RPMI8226 (cell line): ENCODE measurements around the gene SOX13.
"Not testable (repeated sequence)": the region's sequence is repeated elsewhere in the genome, so short reads cannot be mapped to it uniquely, and the experiment has no call there.

Source experiments
- DNase-seq: peaks from one replicate; pipeline ENCODE4 v3.0.0-alpha.2; 2015

The SOX13 gene

DNA sequence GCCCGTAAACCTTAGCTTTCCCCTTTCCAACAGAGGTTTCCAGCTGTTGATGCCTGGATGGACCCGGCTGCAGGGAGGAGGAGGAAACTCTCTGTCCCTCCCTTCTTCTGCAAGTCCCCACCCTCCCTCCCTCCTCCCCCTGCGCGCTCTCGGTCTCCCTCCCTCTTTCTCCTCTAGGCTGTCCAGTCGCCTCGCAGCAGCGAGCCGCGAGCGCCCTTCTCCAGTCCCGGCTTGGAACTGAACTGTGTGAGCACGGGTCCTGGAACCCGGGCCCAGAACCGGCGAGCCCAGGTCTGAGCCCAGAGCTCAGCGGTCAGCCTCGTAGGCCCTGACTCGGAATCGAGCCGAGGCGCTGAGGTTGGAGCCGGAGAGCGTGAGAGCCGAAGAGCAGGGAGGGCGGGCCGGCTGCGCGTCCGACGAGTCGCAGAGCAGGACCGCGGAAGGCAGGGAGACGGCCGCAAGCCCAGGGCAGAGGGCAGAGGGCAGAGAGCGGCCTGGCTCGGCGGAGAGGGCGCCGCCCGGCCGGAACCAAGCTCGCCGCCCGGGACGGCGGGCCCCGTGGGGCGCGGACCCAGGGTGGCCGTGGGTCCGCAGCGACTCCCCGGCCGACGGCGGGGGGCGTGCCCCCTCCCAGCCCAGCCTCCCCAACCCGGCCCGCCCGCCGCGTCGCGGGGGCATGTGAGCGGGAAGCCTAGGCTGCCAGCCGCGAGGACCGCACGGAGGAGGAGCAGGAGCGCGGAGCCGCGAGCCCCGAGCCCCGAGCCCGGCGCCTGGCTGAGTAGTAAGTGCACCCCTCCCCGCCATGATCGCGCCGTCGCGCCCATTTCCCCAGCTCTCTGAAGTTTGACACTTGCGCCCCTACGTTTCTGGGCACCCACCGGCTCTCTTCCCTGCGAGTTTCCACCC is at the start of gene SOX13:
TSS of gene SOX13 (plus strand) at position 185 of the 906 bp plus-strand sequence. CDS start 39,801 bp downstream, outside the sequence.
- peak; percentile 81 for DNase-seq

DNA sequence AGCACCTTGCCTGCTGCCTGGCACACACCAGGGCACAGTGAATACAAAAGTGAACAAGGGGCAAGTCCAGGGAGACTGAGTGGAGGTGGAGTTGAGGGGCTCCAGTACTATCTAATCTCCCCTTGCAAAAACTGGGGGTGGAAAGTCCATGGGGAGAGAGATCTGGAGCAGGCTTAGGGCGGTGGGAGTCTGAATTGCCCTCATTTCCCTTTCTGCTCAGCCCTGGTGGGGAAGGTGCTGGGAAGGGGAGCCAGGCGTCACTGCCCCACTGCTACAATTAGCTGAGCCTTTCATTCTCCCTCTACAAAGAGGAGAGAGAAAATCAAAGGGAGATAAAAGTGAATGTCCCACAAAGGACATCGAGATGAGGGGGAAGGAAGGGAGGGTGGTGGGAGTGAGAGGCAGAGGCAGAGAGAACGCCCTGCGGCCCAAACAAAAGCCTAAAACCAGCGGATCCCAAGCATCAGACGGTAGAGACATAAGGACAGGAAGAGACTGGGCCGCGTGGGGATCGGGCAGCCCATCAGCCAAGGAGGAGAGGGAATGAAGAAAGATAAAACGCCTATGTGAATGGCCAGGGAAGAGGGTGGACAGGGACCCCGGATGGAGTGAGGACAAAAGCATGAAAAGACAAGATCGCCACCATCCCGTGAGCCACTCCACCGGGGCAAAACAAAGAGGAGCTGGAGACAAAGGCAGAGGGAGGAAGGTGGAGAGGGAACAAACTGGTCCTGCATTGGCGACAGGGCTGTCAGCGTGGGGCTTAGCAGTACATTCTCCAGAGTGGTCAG is 46.8 kb upstream of the SOX13 start:
- no peak for DNase-seq

- DNase-seq, result no peak
Observed at GRCh38 chr1:204027446-204027845, 45.5 kb upstream of the SOX13 start.

DNA sequence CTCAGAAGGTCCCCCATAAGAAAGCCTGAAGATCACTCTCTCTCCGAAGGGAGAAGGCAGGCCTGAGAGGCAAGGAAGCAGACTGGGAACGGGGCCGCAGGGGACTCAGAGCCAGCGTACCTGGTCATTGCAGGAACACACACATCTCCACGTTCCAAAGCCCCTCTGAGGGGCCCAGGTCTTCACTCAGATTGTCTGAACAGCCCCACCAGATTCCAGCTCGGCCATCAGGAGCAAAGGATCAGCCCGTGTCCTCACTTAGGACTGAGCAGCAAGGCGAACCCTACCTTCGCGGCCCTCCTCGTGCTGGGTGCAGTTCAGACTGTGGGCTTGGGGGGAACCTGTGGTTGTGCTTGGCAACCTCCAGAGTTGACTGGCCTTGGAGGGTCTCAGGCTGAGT is 43.9 kb upstream of the SOX13 start:
- DNase-seq, result no peak

DNA sequence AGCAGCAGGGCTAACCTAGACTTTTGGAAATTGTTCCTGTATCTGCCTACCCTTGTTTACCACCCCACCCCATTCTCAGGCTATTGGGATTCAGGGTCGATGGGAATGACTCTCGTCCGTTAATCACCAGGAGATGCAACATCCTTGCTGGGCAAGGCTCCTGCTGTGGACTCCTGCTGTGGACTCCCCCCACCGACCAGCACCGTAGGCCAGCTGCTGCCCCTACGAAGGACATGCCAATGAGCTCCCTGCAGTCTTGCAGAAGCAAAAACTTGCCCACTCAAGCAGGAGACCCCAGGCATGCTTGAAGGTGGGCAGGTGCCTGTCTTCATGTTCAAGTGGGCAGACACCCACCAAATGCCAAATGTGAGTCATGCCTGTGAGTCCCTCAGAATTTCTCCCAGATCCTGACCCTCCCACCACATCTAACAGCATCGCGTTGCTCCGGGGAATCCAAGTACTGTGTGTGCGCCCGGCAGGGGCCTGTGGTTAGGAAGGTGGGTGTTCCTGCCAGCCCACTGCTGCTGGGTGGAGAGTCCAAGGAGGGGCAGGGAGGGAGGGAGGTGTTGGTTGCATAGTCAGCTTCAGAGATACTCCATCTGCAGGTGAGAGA is 41.7 kb upstream of the SOX13 start:
- no peak for DNase-seq

DNA sequence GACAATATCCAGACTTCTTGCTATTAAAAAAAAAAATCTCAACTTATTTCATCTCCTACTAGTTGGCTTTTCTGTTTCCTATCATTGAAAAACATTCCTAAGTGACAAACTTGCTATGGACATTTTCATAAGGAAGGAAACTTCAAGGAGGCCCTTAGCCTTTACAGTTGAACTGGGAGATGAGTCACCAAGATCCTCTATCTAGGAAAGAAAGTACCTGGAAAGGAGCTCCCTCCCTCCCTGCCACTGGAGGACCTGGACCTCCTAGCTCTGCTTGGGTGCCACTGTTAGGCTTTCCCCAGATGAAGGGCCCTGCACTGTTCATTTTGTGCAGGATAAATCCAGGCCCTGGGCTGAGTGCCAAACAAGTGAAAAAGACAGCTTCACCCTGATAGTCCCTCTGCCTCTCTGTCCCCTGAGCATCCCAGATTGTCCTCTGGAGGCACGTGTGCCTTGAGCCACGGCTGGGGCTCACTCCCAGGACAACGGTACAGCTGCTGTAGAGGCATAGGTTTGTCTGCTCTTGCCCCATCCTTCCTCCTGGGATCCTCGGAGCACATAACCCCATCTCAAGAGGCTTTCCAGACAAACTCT is 40.2 kb upstream of the SOX13 start:
- DNase-seq, result no peak

GRCh38 chr1:204033306-204033705 is 39.6 kb upstream of the SOX13 start:
- DNase-seq, result no peak

DNA sequence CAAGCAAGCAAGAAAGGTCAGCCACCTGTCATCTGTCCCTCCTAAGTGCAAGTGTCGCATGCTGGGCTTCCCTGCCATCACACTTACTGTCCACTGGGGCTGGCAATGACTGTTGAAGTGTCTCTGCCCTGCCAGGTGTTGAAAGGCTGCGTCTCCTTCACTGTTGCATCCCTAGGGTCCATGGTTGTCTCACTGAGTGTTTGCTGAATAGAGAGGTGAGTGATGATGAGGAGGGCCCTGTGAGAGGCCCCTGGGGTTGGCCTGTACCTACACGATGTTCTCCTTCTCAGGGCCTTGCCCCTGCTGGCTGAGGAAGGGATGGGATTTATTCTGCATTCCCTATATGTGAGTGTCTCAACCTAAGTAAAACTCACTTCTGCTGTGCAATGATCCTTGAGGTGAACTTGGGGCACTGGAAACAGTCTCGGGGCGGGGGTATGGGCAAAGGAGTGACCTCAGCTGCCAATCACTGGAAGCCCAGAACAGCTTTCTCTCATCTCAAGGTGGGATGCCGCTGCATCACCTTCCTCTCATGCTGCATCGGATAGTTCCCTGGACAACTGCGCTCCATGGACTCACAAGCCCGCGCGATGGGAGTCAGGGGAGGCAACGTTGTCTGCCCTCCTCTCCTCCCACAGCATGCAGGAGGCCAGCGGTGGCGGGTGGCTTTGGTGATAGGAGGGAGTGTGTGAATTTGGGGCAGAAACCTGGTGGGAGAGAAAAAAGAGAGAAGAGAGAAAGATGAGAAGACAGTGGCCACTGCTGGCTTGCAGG is 35.8 kb upstream of the SOX13 start:
- peak; percentile 38 for DNase-seq

GRCh38 chr1:204041232-204041767 is 31.6 kb upstream of the SOX13 start:
- no peak for DNase-seq

DNA sequence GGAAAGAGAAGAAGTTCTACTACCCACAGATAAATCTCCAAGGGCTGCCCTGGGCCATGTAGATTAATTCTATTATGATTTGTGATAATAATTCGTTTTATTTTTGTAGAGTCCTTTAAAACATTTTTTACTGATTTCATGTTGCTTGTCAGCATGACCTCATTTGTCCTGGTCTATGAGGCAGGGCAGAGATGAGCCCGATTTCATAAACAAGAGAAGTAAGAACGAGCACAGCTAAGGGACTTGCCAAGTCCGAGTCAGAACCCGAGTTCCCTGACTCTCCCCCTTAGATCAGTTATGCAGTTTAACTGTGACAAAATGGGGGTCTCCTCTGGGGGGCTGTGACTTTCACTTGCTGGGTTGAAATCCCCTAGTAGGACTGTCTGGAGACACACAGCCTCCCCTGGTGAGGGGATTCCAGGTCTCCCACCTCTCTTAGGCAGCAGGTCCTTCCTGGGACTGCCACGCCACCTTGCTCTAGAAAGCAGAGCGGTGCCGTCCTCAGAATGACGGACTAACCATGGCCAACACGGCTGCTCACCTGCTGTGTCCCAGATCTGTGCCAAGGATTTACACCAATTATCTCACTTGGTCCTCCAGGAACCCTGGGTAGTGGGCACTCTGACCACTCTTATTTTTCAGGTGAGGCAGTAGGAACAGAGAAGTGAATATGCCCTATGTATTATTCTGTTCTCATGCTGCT is 31.0 kb upstream of the SOX13 start:
- no peak for DNase-seq

- DNase-seq, result no peak
Observed at GRCh38 chr1:204042516-204042915, 30.4 kb upstream of the SOX13 start.

GRCh38 chr1:204043680-204044079 is 29.2 kb upstream of the SOX13 start:
- no peak for DNase-seq

DNA sequence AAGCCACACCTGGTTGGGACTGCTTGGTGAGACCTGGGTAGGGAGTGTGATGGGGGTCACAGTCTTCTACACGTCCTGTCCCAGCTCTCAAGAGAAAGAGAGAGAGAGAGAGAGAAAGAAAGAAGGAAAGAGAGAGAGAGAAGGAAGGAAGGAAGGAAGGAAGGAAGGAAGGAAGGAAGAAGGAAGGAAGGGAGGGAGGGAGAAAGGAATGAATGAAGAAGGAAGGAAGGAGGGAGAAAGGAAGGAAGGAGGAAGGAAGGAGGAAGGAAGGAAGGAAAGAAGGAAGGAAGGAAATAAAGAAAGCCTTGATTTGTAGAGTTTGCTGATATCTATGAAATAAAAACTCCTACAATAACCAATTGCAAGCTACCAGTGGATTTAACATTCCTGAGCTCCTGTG is 28.5 kb upstream of the SOX13 start:
- no peak for DNase-seq

DNA sequence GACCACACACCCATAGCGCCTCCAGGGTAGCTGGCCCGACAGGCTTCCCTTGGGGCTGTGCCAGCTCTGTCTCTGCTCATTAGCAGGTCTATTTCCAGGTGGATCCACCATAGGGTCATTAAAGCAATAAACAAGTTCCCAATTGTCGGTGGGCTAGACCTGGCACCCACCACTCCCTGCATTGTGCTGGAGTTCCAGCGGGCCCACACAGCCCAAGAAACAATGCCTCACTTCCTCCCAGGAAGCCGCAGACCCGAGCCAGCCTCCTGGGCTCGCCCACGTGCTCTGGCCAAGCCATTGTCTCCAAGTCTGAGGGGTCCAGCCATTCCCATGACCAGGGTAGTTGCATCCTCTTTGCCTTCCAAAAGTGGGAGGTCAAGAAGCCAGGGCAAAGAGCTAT is 27.5 kb upstream of the SOX13 start:
- DNase-seq, result no peak

- DNase-seq, result no peak
Observed at GRCh38 chr1:204046346-204046745, 26.6 kb upstream of the SOX13 start.

DNA sequence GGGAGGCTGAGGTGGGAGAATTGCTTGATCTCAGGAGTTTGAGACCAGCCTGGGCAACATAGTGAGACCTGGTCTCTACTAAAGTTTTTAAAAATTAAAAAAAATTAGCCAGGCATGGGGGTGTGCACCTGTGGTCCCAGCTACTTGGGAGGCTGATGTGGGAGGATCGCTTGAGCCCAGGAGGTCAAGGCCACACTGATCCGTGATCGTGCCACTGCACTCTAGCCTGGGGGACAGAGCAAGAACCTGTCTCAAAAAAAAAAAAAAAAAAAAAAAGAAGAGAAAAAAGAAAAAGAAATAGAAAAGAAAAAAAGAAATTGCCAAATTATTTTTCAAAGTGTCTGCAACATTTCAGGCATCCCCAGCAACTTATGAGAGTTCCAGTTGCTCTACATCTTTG is 24.1 kb upstream of the SOX13 start:
- DNase-seq, result not testable (repeated sequence)

- DNase-seq, result no peak
Observed at GRCh38 chr1:204051258-204051657, 21.7 kb upstream of the SOX13 start.

- DNase-seq, result no peak
Observed at GRCh38 chr1:204051718-204052117, 21.2 kb upstream of the SOX13 start.

DNA sequence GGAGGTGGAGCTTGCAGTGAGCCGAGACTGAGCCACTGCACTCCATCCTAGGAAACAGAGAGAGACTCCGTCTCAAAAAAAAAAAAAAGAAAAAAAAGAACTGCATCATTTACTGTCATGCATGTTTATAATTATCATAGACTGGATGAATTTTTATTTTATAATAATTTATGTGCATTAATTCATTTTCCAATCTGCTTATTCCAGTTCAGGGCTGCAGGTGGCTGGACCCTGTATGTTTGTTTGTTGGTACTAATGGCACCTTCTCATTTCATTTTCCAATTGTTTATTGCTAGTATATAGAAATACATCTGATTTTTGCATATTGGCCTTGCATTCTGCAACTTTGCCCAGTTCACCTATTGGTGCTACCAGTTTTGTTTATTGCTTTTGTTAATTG is 19.0 kb upstream of the SOX13 start:
- no peak for DNase-seq

GRCh38 chr1:204059970-204060369 is 12.9 kb upstream of the SOX13 start:
- no peak for DNase-seq

GRCh38 chr1:204062106-204062505 is 10.8 kb upstream of the SOX13 start:
- no peak for DNase-seq
